GM21529 (cell line): ENCODE results near the gene GABRB2.

Experiments used
- ATAC-seq: cut with Tn5 transposase; IDR thresholded peaks from one replicate; pipeline ENCODE4 v1.9.1; 2021; ENCODE audit not compliant: unreplicated experiment

GABRB2 gene

DNA sequence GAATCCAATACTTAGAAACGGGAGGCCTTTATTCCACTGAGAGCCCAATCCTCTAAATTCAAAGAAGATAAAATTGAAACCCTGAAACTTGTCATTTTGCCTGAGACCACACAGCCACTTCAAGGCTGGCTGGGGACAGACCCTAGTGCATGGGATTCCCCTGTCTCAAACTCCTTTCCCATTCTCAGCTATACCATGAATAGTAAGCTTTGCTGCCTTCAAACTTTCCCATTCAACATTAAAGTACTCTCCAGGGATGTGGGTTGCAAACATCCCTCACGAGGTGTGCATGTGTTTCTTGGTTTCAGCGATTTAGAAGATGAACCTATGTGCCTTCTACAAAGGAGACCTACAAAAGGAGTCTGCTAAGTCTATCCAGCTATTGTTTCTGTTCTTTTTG lies 64.6 kb downstream of the GABRB2 start:
- ATAC-seq: peak; percentile 80

GRCh38 chr5:161471211-161471950 lies 75.1 kb downstream of the GABRB2 start:
- no peak for ATAC-seq

DNA sequence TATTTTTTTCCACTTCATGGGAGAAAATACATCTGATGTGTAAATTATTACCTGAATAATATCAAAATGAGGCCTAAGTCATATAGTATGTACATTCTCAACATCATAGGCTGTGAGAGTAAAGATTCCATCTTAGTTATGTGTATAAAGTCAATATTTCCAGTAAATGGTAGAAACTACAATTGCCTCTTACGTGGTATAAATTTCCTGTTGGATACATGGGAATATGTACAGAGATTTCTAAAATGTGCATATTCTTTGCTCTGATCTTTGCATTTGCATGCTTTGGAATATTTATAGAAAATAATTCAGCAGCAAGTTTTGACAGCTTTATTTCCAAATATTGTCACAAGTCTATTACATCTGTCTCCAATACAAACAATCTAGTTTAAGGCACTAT lies 78.8 kb downstream of the GABRB2 start:
- ATAC-seq: no peak

DNA sequence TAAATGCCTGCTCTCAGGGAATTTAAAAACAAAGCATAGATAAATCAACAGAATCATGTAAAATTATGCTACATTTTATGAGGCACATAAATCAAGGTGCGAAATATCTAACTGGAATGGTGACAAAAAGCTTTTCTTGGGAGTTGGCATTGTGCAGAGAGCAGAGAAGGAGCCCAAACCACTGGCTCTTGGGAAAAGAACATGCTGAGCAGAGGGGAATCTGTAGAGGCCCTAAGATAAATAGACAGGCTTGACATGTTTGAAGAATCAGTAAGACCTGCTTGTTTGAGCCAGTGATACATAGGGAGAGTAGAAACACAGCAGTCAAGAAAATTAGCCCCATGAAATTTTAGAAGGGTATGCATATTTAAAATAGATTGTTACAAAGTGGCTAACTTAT lies 85.8 kb downstream of the GABRB2 start:
- ATAC-seq: no peak

- ATAC-seq: no peak
Observed at GRCh38 chr5:161446655-161447054, 99.9 kb downstream of the GABRB2 start.

GRCh38 chr5:161442471-161442870 lies 104.1 kb downstream of the GABRB2 start:
- ATAC-seq: no peak

DNA sequence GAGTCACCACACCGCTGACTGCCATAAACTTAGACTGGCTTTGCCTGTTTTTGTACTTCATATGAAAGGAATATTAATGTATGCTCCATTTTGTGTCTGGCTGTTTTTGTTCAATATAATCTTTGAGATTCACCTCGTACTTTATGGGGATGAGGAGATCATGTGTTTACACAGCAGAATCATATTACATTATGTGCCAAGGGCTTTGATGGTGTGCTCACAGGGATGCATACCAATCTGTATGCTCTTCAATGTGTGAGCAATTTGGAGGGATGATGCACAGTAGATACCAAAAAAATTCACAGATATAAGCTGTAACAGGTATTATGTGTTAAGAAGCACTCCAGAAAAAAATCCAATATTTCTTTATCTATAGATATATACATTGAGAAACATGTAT lies 113.7 kb downstream of the GABRB2 start:
- ATAC-seq: no peak

GRCh38 chr5:161431963-161432362 lies 114.6 kb downstream of the GABRB2 start:
- ATAC-seq: no peak

- ATAC-seq: no peak
Observed at GRCh38 chr5:161421067-161421466, 125.5 kb downstream of the GABRB2 start.

DNA sequence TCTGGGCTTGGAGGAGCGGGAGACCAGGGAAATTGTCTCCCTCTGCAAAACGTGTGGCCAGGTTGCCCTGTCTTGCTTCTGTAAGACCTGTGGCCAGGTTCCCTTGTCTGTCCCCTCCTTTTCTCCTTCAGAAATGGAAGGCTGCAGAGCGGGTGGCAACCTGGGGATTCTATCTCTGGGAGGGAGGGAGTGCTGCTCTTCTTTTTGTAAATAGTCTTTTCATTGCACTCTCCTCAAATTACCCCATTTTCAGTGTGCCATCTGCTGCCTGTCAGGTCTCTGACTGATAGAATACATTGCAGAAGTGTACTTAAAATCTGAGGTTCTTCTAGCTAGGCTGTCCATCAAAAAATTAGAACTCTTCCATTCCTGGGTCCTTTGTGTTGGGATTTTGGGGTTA lies 126.0 kb downstream of the GABRB2 start:
- ATAC-seq: no peak

- ATAC-seq: no peak
Observed at GRCh38 chr5:161414896-161415295, 131.6 kb downstream of the GABRB2 start.

DNA sequence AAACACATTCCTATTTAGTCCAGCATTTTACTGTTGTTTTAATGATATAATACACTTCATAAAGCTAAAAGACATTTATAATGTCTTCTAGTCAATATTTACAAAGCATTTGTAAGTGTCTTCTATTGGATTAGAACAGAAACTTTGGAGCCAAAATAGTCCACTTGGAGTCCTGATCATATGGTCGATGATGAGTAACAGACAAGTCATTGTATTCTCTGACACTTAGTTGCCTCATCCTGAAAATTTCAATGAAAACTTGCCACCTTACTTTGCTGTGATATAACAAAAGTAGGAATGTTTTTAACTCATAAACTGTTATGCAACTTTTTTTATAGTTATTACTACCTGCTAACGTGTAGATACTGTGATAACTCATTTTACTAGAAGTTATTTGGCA lies 132.5 kb downstream of the GABRB2 start:
- ATAC-seq: no peak

DNA sequence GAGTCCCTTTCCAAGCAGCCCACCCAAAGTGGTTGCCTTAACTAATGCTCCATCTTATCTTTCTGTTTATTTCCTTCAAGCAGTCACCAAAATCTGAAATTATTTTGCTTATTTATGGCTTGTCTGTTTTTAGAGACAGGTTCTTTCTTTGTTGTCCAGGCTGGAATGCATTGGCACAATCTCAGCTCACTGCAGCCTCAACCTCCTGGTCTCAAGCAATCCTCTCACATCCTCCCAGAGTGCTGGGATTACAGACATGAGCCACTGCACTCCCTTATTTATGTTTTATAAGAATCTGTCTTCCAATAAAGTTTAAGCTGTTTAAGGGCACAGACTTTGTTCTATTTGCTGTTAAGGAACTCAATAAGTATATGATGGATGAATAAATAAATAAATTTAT lies 133.7 kb downstream of the GABRB2 start:
- ATAC-seq: no peak

- ATAC-seq: no peak
Observed at GRCh38 chr5:161411156-161411555, 135.4 kb downstream of the GABRB2 start.

DNA sequence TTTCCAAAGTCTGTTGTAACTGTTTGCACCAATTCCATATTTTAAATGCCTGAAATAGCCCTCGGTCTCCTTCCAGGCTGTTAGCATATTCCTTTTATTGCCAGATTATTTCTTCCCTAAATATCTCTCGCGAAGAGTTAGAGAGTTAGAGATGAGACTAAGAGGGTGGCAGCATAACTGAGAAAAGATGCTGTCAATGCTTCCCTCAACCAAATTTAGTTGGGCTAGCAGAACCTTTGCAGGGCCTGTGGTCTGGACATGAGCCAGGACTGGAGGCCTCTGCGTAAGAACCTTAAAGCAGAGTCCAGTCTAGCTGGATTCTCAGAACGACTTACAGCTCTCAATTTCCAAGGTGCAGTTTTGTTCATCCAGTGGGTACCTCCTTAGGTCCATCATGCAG lies 135.9 kb downstream of the GABRB2 start:
- no peak for ATAC-seq

- no peak for ATAC-seq
Observed at GRCh38 chr5:161409471-161409870, 137.1 kb downstream of the GABRB2 start.

GRCh38 chr5:161406880-161407279 lies 139.6 kb downstream of the GABRB2 start:
- no peak for ATAC-seq

GRCh38 chr5:161403996-161404395 lies 142.5 kb downstream of the GABRB2 start:
- ATAC-seq: no peak

GRCh38 chr5:161403121-161403520 lies 143.4 kb downstream of the GABRB2 start:
- no peak for ATAC-seq

DNA sequence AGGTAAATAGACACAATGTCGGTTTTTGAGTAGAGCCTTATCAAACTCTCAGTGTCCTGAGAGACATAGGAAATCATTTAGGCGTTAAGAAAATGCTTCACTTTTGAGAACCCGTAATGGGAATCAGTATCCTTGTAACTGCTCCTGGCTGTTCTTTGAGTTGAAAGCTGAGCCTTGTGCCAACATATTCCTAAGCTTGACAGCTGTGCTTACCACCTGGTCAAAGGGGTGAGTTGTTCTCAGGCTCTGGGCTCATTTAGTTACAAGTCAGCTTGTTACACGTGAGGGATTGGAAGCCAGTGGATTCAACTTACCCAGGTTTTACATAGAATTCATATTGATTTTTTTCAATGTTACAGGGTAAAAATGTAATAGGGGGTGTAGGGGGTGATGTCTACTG lies 145.9 kb downstream of the GABRB2 start:
- ATAC-seq: no peak

GRCh38 chr5:161399996-161400562 lies 146.4 kb downstream of the GABRB2 start:
- ATAC-seq: no peak

DNA sequence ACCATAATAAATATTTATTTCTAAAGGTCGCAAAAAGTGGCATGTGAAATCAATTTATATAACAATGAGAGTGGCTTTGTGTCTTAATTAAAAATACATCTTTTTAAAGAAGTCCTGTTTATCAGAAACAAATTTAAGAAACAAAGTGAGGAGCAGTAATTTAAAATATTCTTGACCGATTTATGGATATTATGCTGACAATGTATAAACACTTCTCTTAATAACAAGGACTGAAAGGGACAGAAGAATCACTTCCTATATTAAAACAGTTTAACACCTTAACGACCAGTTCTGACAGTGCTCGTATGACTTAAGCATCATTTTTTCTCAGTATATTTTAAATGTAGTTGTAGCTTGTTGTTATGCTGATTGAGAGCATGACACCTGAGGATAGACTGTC lies 149.1 kb downstream of the GABRB2 start:
- ATAC-seq: no peak

DNA sequence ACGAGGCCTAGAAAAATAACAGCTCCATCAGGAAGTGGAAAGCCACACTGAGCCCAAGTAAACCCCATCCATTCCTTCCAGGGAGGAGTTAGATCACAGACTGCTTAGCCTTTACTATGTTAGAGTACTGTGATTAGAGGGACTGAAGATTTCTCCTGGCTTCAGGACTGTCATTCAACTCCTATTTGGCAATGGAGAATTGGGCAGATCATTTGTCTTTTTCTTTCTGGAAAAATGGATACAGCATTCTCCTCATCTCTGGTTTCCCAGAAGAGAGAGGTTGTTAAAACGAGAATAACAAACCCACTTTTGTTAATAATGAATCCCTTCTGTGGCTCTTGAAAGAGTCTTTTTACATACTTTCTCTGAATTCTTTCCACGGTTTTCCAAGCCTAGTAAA lies 150.4 kb downstream of the GABRB2 start:
- ATAC-seq: no peak
